NCI-H1417 (cell line): Measurements from ENCODE around the gene OASL.

Experiments used
- DNase-seq, 3 experiments: peaks; one replicate each; lab custom pipeline; 2025; lab: John Stamatoyannopoulos, UW

Gene OASL

DNA sequence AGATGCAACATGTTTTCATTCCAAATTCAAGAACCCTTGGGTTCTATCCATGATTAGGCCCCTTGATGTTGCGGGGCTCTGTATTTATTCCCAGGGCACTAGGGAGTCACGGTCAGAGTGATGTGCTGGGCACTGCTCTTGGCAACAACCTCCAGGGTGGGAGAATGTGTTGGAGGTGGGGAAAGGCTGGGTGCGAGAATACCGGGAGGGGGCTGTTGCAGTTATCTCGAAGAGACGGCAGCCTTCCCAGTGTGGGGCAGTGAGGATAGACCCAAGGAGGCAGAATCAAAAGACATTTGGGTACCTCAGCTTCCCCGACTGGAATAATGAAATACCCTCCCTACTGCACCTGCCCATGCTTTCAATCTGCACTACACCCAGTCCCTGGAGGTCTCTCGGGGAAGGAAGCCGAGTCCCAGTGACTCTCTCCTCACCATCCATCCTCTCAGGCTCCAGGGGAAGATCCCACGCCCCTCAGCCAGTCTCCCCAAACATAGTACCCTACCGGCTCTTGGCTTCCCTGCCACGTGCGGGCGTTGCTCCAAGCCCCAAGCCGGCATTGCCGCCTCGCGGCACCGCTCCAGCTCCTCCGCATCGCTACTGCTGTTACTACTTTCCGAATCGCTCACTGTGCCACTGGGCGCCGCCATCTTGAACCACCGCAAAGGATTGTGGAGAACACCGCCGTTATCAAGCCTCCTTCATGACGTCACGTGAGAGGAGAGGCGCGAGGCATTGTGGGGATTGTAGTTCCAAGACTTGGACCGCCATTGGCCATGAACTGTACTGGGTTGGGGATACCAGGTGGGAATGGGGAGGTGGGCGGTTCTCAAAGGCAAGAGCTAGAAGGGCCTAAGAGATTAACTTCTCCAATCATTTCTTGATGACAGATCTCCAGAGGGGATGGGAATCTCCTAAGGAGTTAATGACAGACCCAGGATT, 22.9 kb downstream of the OASL start, which contains the start of gene C12orf43:
TSS of gene C12orf43 (minus strand) at position 663 of the 942 bp plus-strand sequence. CDS start at position 650, 13 bp downstream.
- peak; percentile 94 to 98 (median 97) for DNase-seq

DNA sequence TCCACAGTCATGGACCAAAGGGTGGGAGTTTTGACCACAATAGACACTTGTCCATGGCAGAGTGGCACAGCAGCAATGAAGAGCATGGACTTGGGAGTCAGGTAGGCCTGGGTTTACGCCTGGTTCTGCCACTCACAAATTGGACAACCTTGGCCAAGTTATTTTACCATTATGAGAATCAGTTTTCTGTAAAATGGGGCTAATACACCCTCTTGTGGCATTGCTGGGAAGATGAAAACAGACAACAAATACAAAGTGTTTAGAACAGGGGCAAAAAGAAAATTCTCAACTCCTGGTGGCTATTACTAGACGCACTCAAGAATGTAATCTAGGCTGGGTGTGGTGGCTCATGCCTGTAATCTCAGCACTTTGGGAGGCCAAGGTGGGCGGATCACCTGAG, 25.3 kb downstream of the OASL start:
- DNase-seq, result no peak

DNA sequence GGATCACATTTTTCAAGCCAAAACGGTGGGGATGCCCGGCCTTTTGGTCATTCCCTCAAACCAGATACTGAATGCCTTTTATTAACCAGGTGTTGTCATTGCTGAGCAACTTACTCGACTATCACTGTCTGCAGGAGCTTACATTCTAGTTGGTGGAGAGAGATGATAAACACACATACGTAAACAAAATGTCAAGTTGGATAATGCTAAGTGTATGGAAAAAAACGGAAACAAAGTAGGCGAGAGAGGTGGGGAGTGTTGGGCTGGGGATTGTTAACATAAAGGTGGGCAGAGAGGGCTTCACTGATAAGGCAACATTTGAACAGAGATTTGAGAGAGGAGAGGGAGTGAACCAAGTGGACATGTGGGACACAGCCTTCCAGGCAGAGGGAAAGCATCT, 27.2 kb downstream of the OASL start:
- no peak for DNase-seq

DNA sequence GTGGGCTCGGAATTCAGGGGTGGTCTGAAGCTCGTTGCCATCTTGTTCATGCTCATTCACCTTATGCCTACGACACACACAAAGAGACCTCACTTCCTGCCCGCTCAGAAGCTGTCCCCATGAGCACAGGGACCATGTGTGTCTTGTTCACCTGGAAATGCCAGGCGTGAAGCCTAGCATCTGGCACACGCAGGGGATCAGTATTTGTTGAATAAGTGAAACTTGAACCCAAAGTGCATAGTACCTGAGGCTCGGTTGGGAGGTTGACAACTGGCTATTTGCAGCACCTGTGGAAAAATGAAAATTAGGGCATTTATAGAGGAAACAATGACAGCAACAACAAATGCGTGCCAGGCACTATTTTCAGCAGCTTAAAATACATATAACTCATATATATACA, 28.2 kb downstream of the OASL start:
- no peak for DNase-seq

DNA sequence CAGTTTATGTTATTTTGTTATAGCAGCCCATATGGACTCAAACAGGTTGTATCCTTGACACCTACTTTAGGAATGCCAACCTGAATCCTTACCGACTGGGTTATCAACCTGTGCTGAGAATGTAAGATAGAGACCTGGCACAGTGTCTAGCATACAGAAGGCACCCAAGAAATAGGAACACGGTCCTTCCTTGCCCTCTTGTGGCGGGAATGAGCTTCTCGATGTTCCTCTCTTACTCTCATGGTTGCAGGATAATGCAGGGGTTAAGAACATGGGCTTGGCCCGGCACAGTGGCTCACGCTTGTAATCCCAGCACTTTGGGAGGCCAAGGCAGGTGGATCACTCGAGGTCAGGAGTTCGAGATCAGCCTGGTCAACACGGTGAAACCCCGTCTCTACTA, 29.3 kb downstream of the OASL start:
- DNase-seq, result peak; percentile 11 to 62 (median 13)

DNA sequence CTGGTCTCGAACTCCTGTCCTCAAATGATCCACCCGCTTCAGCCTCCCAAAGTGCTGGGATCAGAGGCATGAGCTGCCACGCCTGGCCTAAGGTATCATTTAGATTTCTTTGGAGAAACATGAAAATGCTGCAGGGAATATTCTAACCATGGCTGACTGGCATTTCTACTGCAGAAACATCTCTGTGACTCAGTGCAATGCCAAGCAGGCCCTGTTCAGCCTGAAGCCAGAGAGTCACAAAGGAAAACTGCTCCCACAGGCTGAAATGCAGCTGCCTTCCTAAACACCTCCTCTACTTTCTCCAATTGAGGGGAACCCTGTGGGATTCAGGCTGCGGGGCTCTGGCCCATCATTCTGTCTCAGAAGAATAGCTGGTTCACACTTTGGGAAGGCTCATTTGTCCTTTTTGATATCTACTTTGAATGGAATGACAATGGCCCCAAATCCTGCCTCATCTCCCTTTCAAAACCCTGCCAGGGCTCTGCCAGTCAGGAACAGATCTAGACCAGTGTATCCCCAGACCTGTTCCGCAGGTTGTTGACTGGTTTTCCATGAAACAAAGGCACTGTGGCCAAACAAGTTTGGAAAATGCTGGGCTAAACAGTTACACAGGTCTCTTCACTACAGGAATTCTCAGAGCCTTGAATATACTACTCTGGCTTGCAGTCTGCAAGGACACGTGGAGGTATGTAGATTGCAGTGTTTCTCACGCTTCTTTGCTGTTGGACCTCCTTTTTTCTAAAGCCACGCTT, 30.5 kb downstream of the OASL start:
- DNase-seq, result no peak

DNA sequence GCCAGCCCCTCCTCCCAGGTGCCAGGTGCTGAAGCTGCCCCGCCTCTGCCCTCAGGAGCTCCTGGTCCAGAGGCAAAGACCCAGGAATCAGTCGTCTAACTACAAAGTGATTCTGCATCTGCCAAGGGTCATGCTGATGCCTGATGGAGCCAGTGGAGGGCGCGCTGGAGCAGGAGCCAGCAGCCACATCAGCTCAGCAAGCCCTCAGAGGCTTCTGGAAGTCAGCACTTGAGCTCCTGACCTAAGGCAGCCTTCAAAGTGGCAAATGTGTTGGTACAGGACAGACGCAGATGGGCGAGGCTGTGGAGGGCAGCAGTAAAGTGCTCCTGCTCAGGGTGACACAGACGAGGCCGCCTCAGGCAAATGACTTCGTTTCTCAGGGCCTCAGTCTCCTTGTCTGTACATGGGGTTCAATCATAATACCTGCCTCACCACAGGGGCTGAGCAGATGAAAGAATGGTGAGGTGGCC, 33.7 kb downstream of the OASL start:
- peak; percentile 12 to 68 (median 31) for DNase-seq

DNA sequence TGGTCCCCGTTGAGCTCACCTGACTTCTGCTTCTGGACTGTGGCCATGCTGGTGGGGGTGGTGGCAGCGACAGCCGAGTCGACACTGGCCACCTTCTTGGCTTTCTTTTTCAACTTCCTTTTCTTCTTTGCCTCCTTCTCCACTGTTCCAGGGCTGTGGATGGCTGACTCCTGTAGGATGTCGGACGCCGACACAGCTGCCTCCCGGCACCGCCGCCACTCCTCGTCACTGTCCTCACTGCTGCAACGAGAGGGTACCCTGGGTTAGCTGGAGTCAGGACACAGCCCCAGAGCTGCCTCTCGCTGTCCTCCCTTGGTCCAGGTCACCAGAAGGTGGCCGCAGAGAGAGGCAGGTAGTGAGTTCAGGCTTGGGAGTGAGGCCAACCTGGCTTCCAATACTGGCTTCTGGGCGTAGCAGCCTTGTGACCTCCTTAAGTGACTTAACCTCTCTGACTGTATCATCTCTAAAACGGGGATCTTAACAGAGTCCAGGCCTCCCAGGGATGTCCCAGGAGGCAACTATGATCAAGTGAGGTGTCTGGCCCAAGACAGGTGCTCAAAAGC, 34.7 kb downstream of the OASL start:
- DNase-seq, result no peak

DNA sequence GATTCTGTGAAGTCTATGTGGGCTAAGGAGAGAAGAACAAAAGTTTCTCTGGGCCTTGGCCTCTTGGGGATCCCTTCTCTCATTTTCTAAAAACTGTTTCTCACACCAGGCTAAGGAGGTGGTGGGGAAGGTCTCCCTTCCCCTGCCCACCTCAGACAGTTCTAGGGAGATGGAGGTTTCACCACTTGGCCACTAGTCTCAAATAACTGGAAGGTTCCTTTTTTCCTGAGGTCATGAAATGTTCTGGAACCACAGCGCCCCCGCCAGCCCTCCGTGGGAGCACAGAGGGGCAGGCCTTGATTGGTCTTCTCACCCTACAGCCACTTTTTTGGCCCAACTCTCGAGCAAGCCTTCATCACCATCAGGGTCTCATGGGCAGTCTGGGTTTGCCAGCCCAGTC, 35.4 kb downstream of the OASL start:
- no peak for DNase-seq

DNA sequence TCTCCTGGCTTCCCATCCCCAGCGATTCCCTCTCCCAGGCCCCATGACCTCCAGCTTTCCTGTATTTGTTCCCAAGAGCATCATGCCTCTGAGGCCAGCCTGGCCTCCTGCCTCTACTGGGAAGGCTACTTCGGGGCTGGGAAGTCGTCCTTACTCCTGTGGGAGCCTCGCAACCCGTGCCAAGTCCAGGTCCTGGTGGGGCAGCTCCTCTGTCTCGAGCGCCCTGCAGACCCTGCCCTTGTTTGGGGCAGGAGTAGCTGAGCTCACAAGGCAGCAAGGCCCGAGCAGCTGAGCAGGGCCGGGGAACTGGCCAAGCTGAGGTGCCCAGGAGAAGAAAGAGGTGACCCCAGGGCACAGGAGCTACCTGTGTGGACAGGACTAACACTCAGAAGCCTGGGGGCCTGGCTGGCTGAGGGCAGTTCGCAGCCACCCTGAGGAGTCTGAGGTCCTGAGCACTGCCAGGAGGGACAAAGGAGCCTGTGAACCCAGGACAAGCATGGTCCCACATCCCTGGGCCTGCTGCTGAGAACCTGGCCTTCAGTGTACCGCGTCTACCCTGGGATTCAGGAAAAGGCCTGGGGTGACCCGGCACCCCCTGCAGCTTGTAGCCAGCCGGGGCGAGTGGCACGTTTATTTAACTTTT, 37.1 kb downstream of the OASL start:
- no peak for DNase-seq

DNA sequence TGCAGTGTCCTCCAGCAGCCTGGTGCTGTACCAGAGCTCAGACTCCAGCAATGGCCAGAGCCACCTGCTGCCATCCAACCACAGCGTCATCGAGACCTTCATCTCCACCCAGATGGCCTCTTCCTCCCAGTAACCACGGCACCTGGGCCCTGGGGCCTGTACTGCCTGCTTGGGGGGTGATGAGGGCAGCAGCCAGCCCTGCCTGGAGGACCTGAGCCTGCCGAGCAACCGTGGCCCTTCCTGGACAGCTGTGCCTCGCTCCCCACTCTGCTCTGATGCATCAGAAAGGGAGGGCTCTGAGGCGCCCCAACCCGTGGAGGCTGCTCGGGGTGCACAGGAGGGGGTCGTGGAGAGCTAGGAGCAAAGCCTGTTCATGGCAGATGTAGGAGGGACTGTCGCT, 38.0 kb downstream of the OASL start:
- no peak for DNase-seq

DNA sequence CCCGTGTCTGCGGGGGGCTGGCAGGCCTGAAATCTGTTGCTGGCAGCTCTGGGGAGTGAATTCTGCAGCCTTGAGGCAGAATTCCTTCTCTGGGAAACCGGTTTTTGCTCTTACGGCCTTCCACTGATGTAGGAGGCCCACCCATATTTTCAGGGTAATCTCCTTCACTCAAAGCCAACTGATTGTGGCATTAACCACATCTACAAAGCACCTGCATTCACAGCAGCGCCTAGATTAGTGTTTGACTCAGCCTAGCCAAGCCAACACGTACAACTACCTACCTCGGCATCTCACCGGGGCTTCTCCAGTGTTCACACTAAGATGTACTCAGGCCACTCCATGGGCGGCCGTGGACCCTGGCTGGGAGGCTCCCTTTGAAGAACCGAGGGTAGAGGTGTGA, 38.5 kb downstream of the OASL start:
- DNase-seq, result no peak

DNA sequence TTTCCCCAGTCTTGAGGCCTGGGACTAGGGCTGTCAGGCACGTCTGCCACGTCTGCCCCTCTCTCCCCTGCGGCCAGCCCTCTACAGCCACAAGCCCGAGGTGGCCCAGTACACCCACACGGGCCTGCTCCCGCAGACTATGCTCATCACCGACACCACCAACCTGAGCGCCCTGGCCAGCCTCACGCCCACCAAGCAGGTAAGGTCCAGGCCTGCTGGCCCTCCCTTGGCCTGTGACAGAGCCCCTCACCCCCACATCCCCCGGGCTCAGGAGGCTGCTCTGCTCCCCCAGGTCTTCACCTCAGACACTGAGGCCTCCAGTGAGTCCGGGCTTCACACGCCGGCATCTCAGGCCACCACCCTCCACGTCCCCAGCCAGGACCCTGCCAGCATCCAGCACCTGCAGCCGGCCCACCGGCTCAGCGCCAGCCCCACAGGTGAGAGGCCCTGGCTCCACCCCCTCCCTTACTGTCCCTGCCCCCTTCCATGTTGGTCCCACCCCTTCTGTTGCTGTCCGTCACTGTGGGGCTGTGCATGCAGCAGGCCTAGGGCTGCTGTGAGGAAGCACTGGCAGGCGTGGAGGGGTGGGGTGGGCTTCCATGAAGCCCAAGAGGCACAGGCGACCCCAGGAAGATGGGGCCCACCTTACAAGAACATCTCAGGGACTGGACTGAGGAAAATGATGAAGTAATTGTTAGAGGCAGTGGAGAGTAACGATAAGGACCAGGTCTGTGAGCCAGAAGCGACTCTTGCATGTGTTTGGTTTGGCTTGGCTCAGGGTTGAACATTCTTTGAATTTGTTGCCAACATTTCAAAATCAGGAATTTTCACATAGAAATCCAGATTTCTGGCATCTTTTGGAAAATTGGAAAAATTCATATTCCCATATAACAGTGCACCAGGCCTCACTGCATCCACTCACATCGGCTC, 39.6 kb downstream of the OASL start:
- no peak for DNase-seq

DNA sequence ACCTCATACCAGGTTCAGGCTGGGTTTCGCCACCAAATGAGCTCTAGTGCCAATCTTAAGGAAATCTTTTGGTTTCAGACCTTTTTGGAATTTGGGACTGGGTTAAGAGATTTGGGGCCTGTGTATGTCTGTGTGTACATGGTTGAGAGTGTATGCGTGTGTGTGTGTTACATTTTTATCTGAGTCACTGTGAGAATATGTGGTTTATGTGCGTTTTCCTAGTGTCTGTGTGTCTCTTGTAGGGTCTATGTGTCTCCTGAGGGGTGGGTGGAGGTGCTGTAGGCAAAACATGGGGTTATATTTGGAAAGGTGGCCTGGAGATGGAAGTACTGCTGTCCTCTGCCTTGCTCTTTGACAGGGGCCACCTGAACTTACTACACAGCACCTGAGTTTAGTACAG, 40.6 kb downstream of the OASL start:
- no peak for DNase-seq

DNA sequence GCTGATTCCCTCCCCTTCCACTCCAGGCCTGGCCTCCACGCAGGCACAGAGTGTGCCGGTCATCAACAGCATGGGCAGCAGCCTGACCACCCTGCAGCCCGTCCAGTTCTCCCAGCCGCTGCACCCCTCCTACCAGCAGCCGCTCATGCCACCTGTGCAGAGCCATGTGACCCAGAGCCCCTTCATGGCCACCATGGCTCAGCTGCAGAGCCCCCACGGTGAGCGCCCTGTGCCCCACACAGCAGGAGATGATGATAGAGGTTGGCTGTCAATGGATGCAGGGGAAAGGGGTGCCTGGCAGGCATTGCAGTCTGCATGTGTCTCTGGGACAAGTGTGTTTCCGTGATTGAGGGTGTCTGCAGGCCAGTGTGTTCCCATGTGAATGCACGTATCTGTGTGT, 41.6 kb downstream of the OASL start:
- no peak for DNase-seq

DNA sequence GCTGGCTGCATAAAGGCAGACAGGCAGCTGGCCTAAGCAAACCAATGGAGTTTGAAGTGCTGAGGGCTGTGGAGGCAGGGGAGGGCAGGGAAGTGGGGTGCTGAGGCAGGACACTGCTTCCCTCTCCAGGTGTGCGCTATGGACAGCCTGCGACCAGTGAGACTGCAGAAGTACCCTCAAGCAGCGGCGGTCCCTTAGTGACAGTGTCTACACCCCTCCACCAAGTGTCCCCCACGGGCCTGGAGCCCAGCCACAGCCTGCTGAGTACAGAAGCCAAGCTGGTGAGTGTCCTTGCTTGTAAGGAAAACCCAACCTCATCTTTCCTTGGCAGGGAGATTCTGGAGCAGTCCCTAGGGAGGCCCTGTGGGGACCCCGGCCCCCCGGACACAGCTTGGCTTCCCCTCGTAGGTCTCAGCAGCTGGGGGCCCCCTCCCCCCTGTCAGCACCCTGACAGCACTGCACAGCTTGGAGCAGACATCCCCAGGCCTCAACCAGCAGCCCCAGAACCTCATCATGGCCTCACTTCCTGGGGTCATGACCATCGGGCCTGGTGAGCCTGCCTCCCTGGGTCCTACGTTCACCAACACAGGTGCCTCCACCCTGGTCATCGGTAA, 42.8 kb downstream of the OASL start:
- DNase-seq, result no peak

DNA sequence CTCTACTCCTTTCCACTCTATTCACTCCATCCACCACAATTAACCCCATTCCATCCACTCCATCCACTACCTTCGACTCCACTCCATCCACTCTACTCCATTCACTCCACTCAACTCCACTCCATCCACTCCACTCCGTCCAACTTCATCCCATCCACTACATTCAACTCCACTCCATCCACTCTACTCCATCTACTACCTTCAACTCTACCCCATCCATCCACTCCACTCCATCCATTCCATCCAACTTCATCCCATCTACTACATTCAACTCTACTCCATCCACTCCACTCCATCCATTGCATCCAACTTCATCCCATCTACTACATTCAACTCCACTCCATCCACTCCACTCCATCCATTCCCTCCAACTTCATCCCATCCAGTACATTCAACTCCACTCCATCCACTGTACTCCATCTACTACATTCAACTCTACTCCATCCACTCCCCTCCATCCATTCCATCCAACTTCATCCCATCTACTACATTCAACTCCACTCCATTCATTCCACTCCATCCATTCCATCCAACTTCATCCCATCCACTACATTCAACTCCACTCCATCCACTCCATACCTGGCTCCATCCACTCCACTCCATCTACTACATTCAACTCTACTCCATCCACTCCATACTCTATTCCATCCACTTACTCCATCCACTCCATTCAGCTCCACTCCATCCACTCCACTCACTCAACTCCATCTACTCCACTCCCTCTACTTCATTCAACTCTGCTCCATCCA, 44.3 kb downstream of the OASL start:
- no peak for DNase-seq

DNA sequence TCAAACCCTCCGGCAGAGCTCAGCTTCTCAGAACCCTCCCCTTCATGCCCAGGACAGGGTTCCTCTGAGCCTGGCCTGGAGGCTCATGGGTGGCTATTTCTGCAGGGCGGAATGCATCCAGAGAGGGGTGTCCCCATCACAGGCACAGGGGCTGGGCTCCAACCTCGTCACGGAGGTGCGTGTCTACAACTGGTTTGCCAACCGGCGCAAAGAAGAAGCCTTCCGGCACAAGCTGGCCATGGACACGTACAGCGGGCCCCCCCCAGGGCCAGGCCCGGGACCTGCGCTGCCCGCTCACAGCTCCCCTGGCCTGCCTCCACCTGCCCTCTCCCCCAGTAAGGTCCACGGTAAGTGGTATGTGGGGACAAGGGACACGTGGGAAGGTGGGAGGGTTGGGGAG, 45.0 kb downstream of the OASL start:
- no peak for DNase-seq

DNA sequence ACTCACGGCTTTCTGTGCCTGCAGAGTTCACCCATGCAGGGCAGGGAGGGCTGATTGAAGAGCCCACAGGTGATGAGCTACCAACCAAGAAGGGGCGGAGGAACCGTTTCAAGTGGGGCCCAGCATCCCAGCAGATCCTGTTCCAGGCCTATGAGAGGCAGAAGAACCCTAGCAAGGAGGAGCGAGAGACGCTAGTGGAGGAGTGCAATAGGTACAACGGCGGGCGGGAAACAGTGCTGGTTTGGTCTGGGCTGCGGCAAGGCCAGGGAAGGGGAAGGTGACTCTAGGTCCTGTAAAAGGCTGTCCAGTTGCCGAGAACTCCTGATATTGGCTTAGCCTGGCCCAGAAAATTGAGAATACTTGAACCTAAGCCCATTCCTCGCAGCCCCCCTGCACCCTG, 45.5 kb downstream of the OASL start:
- DNase-seq, result no peak

DNA sequence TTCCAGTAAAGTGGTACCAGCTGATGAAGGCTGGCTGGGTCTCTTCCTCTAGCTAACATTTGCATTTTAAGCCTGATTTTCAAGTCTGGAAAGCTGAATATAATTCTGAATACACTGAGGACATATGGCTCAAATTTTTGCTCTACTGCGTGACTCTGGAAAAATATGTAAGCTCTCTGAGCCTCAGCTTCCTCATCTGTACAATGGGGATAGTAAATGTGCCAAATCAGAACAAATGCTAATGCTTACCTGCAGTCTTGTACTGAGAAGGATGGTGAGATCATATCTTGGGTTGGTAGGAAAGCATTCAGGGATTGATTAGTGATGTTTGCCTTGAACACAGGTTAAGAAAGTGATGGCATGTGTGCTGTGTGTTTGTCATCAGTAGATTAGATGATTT, 46.1 kb downstream of the OASL start:
- no peak for DNase-seq
